ENCODE data around the gene RAD54L. TPM values are rescaled to one million over a fixed set of nuclear protein-coding genes. Genes with fewer than 3 reads are reported as not detected.
A peak's percentile ranks its signal among the peaks of the same experiment; 100 is the strongest.

Gene RAD54L
- total RNA-seq, 1 experiment from 2014 or later = 29.4 TPM

DNA sequence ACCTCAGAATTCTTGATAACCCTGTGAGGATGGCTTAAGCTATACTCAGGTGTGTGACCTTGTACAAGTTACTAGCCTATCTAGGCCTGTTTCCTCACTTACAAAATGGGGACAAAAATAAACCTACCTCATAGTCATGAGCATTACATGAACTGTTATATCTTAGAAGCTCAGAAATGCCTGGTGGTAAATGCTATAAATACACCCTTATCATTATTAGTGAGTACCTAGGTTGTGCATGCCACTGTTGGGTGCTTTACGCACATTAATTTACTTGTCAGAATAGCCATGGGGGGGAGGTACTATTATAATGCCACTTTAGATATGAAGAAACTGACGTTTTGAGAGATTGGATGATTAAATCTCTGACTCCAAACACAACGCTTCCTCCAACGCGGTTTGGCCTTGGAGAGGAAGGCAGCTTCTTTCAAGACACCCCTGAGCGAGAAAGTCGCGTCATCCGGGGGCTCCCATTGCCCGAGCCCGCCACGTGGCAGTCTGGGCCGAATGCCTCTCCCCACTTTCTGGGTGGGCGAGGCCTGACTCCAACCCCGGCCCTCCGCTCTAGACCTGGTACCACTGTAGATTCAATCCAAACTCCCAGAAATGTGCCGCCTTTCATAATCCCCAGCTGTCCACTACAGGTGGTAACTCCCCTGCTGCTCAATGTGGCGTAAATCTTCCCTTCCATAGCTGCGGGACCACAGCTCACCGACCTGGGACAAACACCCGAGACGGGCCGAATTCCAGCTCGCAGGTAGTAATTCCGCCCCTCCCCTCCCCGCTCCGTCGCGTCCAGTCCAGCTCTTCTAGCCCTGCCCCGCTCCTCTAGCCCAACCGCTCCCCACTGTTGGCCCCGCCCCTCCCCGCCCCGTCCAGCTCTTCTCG, 771 bp upstream of the RAD54L start:
- TSS peak; percentile 98 for BruUV-seq (replicated peaks)
- ChIA-PET CTCF (interaction anchor here (0.5 to 1.1 kb wide), 8 partner anchors 9 to 211 kb away, joined by 3 to 11 read pairs (median 4); no protein-coding TSS in a partner anchor), POLR2A (ENCODE audit: unreplicated experiment) (interaction anchor here (0.5 to 1.0 kb wide), 11 partner anchors 11 to 115 kb away, joined by 3 to 47 read pairs (median 4); partner anchors contain the start of genes LRRC41 and UQCRH)
- Histone ChIP-seq H2AFZ (ENCODE audit: low read length) (peak overlapping the region; percentile 97), H3K4me3 (ENCODE audit: low read length) (peak overlapping the region; percentile 85), H3K36me3 (ENCODE audit: low read depth, low read length) (peaks cover 16% of the 10 kb centered on the region), H3K4me1 (ENCODE audit: insufficient read depth, low read length) (peaks cover 22% of the 10 kb centered on the region), H4K20me1 (ENCODE audit: low read length) (no peaks in the 10 kb centered on the region), H3K79me2 (ENCODE audit: low read length) (peaks cover 28% of the 10 kb centered on the region), H3K4me2 (ENCODE audit: low read length) (peak overlapping the region; percentile 94), H3K9ac (ENCODE audit: low read length) (peak overlapping the region; percentile 84), H3K27ac (ENCODE audit: low read length) (peak overlapping the region; percentile 50), H3K9me3 (ENCODE audit: low read length) (no peaks in the 10 kb centered on the region), H3F3A (ENCODE audit: low read length, unreplicated experiment) (no peaks in the 10 kb centered on the region), H3K9me2 (replicated peaks; ENCODE audit: low read length) (no peaks in the 10 kb centered on the region), H3K27me3 (ENCODE audit: low read length) (no peaks in the 10 kb centered on the region)
- intact Hi-C loops (cut with micrococcal nuclease) = loop anchor here (10.0 kb wide), 1 partner anchor 58 kb away; the partner anchor contains the start of genes LRRC41 and UQCRH
- TF ChIP-seq EZH2 (IDR thresholded peaks at IDR 0.05; ENCODE audit: low read length, unreplicated experiment) (no peak), EZH2phosphoT487 (IDR thresholded peaks at IDR 0.05; ENCODE audit: borderline replicate concordance, low read length) (no peak)
- TF ChIP-seq, protein P1, sequence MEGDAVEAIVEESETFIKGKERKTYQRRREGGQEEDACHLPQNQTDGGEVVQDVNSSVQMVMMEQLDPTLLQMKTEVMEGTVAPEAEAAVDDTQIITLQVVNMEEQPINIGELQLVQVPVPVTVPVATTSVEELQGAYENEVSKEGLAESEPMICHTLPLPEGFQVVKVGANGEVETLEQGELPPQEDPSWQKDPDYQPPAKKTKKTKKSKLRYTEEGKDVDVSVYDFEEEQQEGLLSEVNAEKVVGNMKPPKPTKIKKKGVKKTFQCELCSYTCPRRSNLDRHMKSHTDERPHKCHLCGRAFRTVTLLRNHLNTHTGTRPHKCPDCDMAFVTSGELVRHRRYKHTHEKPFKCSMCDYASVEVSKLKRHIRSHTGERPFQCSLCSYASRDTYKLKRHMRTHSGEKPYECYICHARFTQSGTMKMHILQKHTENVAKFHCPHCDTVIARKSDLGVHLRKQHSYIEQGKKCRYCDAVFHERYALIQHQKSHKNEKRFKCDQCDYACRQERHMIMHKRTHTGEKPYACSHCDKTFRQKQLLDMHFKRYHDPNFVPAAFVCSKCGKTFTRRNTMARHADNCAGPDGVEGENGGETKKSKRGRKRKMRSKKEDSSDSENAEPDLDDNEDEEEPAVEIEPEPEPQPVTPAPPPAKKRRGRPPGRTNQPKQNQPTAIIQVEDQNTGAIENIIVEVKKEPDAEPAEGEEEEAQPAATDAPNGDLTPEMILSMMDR (conservative IDR thresholded peaks at IDR 0.05; ENCODE audit: low read depth, low read length) = no peak
- DNase-seq = peak; percentile 35
- peak; percentile 77 for ATAC-seq

- Histone ChIP-seq H3K4me1 (ENCODE audit: insufficient read depth, low read length) (peaks cover 22% of the 10 kb centered on the region), H3F3A (ENCODE audit: low read length, unreplicated experiment) (no peaks in the 10 kb centered on the region), H3K27ac (ENCODE audit: low read length) (peak overlapping the region; percentile 48), H3K9ac (ENCODE audit: low read length) (peak overlapping the region; percentile 91), H4K20me1 (ENCODE audit: low read length) (no peaks in the 10 kb centered on the region), H3K4me3 (ENCODE audit: low read length) (peak overlapping the region; percentile 96), H3K27me3 (ENCODE audit: low read length) (no peaks in the 10 kb centered on the region), H3K79me2 (ENCODE audit: low read length) (peaks cover 28% of the 10 kb centered on the region), H3K9me3 (ENCODE audit: low read length) (no peaks in the 10 kb centered on the region), H3K36me3 (ENCODE audit: low read depth, low read length) (peaks cover 23% of the 10 kb centered on the region), H2AFZ (ENCODE audit: low read length) (peak overlapping the region; percentile 69; the same call in 1 of the 2 replicates), H3K9me2 (replicated peaks; ENCODE audit: low read length) (no peaks in the 10 kb centered on the region), H3K4me2 (ENCODE audit: low read length) (peak overlapping the region; percentile 99)
- ATAC-seq = no peak; the same call in 1 of the 2 replicates
- peak; percentile 70 for DNase-seq
- intact Hi-C loops (cut with micrococcal nuclease) = loop anchor here (10.0 kb wide), 1 partner anchor 56 kb away; the partner anchor contains the start of genes LRRC41 and UQCRH
- POLR2A ChIA-PET (ENCODE audit: unreplicated experiment) = interaction anchor here (0.8 kb wide), 1 partner anchor 324 kb away, joined by 4 read pairs; no protein-coding TSS in a partner anchor
- CTCF ChIA-PET = no interaction called here
- TF ChIP-seq EZH2phosphoT487 (IDR thresholded peaks at IDR 0.05; ENCODE audit: borderline replicate concordance, low read length) (no peak), EZH2 (IDR thresholded peaks at IDR 0.05; ENCODE audit: low read length, unreplicated experiment) (no peak)
- TF ChIP-seq, protein P1 (conservative IDR thresholded peaks at IDR 0.05; ENCODE audit: low read depth, low read length) = peak; percentile 48
- TSS peak; percentile 56 for BruUV-seq (replicated peaks)
Measured at GRCh38 chr1:46248122-46248920, 758 bp downstream of the RAD54L start.

All from PC-3 (cell line).